H1 (cell line): ENCODE measurements around the gene CHST9. TPM values are rescaled to one million over a fixed set of nuclear protein-coding genes. Genes with fewer than 3 reads are reported as not detected.
"Not testable (repeated sequence)": the region's sequence is repeated elsewhere in the genome, so short reads cannot be mapped to it uniquely, and the experiment has no call there.

Experiments
- CTCF ChIA-PET: fragments of 300-600 bp; sonication (Branson Sonifier 250); formaldehyde crosslinking; loops from one replicate; lab custom pipeline; 2021; ENCODE audit not compliant: partially characterized antibody; lab: Charles Lee
- POLR2A ChIA-PET: fragments of 300-600 bp; sonication (Branson Sonifier 250); formaldehyde crosslinking; loops from one replicate; lab custom pipeline; 2021; ENCODE audit warnings: inconsistent platforms; ENCODE audit not compliant: partially characterized antibody; lab: Charles Lee
- DNase-seq, 2 experiments: peaks; one replicate each; pipeline versions ENCODE4 v3.0.0 to v3.0.0-alpha.2; 2010 to 2022; ENCODE audit warnings: low spot score in 2 of 2, low read depth in 1 of 2, mixed read lengths in 1 of 2
- FAIRE-seq: peaks from 2 replicates; lab custom pipeline; 2011; peaks lifted over from hg19 to GRCh38; lab: Jason Lieb, UNC
- H2AFZ ChIP-seq: 2 replicates; pipeline ENCODE4 v1.8.1; 2012; ENCODE audit warnings: low read length, inconsistent platforms
- H2AK5ac ChIP-seq: 2 replicates; pipeline ENCODE4 v1.6.1; 2013; ENCODE audit warnings: low read depth, low read length
- H2BK120ac ChIP-seq: replicated peaks from 2 replicates; pipeline ENCODE3; 2013; ENCODE audit warnings: low read depth, low read length, inconsistent platforms
- H2BK12ac ChIP-seq: 2 replicates; pipeline ENCODE4 v1.6.1; 2013; ENCODE audit warnings: low read depth, low read length
- H2BK15ac ChIP-seq: 2 replicates; pipeline ENCODE4 v1.6.1; 2013; ENCODE audit warnings: low read length
- H2BK20ac ChIP-seq: 2 replicates; pipeline ENCODE4 v1.6.1; 2013; ENCODE audit warnings: low read length
- H2BK5ac ChIP-seq: 2 replicates; pipeline ENCODE4 v1.6.1; 2013; ENCODE audit warnings: low read depth, low read length
- H3K14ac ChIP-seq: 2 replicates; pipeline ENCODE4 v1.6.1; 2013; ENCODE audit warnings: inconsistent platforms; ENCODE audit not compliant: insufficient read length
- H3K18ac ChIP-seq: 2 replicates; pipeline ENCODE4 v1.6.1; 2013; ENCODE audit warnings: low read length; ENCODE audit errors: extremely low read depth
- H3K23ac ChIP-seq: 2 replicates; pipeline ENCODE4 v1.6.1; 2013; ENCODE audit warnings: inconsistent platforms; ENCODE audit not compliant: insufficient read length
- H3K23me2 ChIP-seq: 2 replicates; pipeline ENCODE4 v1.6.1; 2013; ENCODE audit warnings: low read depth, low read length
- H3K27ac ChIP-seq: 2 replicates; pipeline ENCODE4 v1.6.1; 2011; ENCODE audit warnings: low read depth, low read length, inconsistent platforms
- H3K27me3 ChIP-seq, 4 experiments: replicated peaks in 1 of 4; 1 replicate in 1 of 4; 2 replicates in 3 of 4; pipeline versions ENCODE4 v1.6.1 to v1.8.1; 2011 to 2013; ENCODE audit warnings: low read length in 3 of 4, mild to moderate bottlenecking in 3 of 4, inconsistent platforms in 2 of 4, mixed read lengths in 2 of 4, moderate library complexity in 1 of 4; ENCODE audit not compliant: control insufficient read depth in 3 of 4, insufficient read depth in 3 of 4; ENCODE audit errors: extremely low read depth in 1 of 4
- H3K36me3 ChIP-seq, 4 experiments: 2 replicates each; pipeline versions ENCODE4 v1.6.1 to v1.8.1; 2011 to 2013; ENCODE audit warnings: mild to moderate bottlenecking in 4 of 4, low read length in 3 of 4, moderate library complexity in 2 of 4, control low read depth in 1 of 4, inconsistent platforms in 1 of 4; ENCODE audit not compliant: insufficient read depth in 4 of 4, control insufficient read depth in 2 of 4
- H3K4ac ChIP-seq: replicated peaks from 2 replicates; pipeline ENCODE3; 2013; ENCODE audit warnings: low read length, low read depth, mixed read lengths, inconsistent platforms; ENCODE audit not compliant: insufficient read length
- H3K4me1 ChIP-seq, 4 experiments: replicated peaks in 1 of 4; 1 replicate in 1 of 4; 2 replicates in 3 of 4; pipeline versions ENCODE4 v1.6.1 to v1.8.1; 2011 to 2013; ENCODE audit warnings: low read length in 3 of 4, inconsistent platforms in 2 of 4, mixed read lengths in 1 of 4; ENCODE audit not compliant: insufficient read depth in 4 of 4, control insufficient read depth in 3 of 4
- H3K4me2 ChIP-seq, 2 experiments: 2 replicates each; pipeline versions ENCODE4 v1.6.1 to v1.8.1; 2011 to 2013; ENCODE audit warnings: low read depth in 2 of 2, low read length in 2 of 2, control low read depth in 1 of 2, inconsistent platforms in 1 of 2, mild to moderate bottlenecking in 1 of 2; ENCODE audit not compliant: insufficient read depth in 1 of 2
- H3K4me3 ChIP-seq, 4 experiments: fragments of 200-600, 300-600 bp in 1 of 4; sonication (generic), shearing (Covaris generic), sonication (Bioruptor Twin) in 1 of 4; 2 replicates each; pipeline versions ENCODE4 v1.5.1 to v1.8.1; 2011 to 2016; ENCODE audit warnings: low read length in 4 of 4, low read depth in 3 of 4, control low read depth in 2 of 4, inconsistent platforms in 2 of 4, mild to moderate bottlenecking in 2 of 4, mixed read lengths in 1 of 4, moderate library complexity in 1 of 4; ENCODE audit not compliant: insufficient read depth in 2 of 4; ENCODE audit errors: extremely low read depth in 1 of 4
- H3K56ac ChIP-seq: replicated peaks from 2 replicates; pipeline ENCODE3; 2013; ENCODE audit warnings: low read depth, mild to moderate bottlenecking, mixed read lengths, low read length, inconsistent platforms; ENCODE audit not compliant: insufficient read length
- H3K79me1 ChIP-seq: 2 replicates; pipeline ENCODE4 v1.6.1; 2013; ENCODE audit warnings: low read depth, low read length, control low read depth
- H3K79me2 ChIP-seq, 2 experiments: 2 replicates each; pipeline versions ENCODE4 v1.6.1 to v1.8.1; 2012 to 2013; ENCODE audit warnings: low read length in 2 of 2, mild to moderate bottlenecking in 2 of 2, inconsistent platforms in 1 of 2; ENCODE audit not compliant: insufficient read depth in 2 of 2, control insufficient read depth in 1 of 2
- H3K9ac ChIP-seq, 4 experiments: replicated peaks in 1 of 4; 1 replicate in 1 of 4; 2 replicates in 3 of 4; pipeline versions ENCODE4 v1.6.1 to v1.8.1; 2011 to 2013; ENCODE audit warnings: low read depth in 3 of 4, low read length in 3 of 4, control low read depth in 2 of 4, mild to moderate bottlenecking in 2 of 4, moderate library complexity in 2 of 4, inconsistent platforms in 1 of 4; ENCODE audit errors: extremely low read depth in 1 of 4
- H3K9me3 ChIP-seq, 2 experiments: 2 replicates each; pipeline versions ENCODE4 v1.6.1 to v1.8.1; 2012 to 2013; ENCODE audit warnings: mild to moderate bottlenecking in 2 of 2, moderate library complexity in 2 of 2, control low read depth in 1 of 2, inconsistent platforms in 1 of 2, low read depth in 1 of 2, low read length in 1 of 2, mixed read lengths in 1 of 2; ENCODE audit not compliant: insufficient read depth in 2 of 2
- H4K20me1 ChIP-seq, 2 experiments: replicated peaks in 1 of 2; 2 replicates each; pipeline versions ENCODE3 to v1.8.1; 2011 to 2013; ENCODE audit warnings: inconsistent platforms in 2 of 2, low read length in 2 of 2, mild to moderate bottlenecking in 1 of 2; ENCODE audit not compliant: insufficient read depth in 2 of 2, control insufficient read depth in 1 of 2
- H4K5ac ChIP-seq: 2 replicates; pipeline ENCODE4 v1.6.1; 2013; ENCODE audit warnings: low read length, low read depth, mixed read lengths, inconsistent platforms; ENCODE audit not compliant: insufficient read length
- H4K8ac ChIP-seq: 2 replicates; pipeline ENCODE4 v1.8.0; 2013; ENCODE audit warnings: mild to moderate bottlenecking, moderate library complexity, low read length, inconsistent platforms; ENCODE audit not compliant: insufficient read depth; ENCODE audit errors: extremely low read depth
- H4K91ac ChIP-seq: replicated peaks from 2 replicates; pipeline ENCODE3; 2013; ENCODE audit warnings: low read length, mixed read lengths, inconsistent platforms; ENCODE audit not compliant: insufficient read length
- WGBS, 2 experiments: shearing (Covaris generic) in 1 of 2; methylation state at CpG; one replicate each; pipeline versions ENCODE4 v1.1.6 to v1.1.7; 2013 to 2015; ENCODE audit warnings: low lambda C conversion rate in 2 of 2, mixed read lengths in 2 of 2, inconsistent platforms in 1 of 2, low coverage in 1 of 2, missing lambda C conversion rate in 1 of 2; ENCODE audit not compliant: insufficient replicate concordance in 2 of 2, insufficient coverage in 1 of 2, insufficient read length in 1 of 2; ENCODE audit errors: extremely low coverage in 1 of 2, missing lambda C conversion rate in 1 of 2; 5-methylcytosine and 5-hydroxymethylcytosine counted together
- polyA plus RNA-seq, 7 experiments: library from polyadenylated mRNA; depleted of rRNA in 3 of 7; stranded (reverse) in 5 of 7; unstranded in 2 of 7; fragments of >200 nt in 5 of 7; fragments of 200-250 nt in 2 of 7; gene quantifications; 1 replicate in 5 of 7; 2 replicates in 1 of 7; 4 replicates in 1 of 7; pipeline versions ENCODE4 v1.2.1 to v1.2.3, GENCODE V29; 2011 to 2013; ENCODE audit warnings: missing spikeins in 2 of 7, mixed read lengths in 2 of 7
- total RNA-seq: library from RNA; stranded (reverse); fragmentation: NEBNext Ultra II Directional; extraction: Animal tissue kit (Norgen Biotek cat#: 25700); gene quantifications from 2 replicates; pipeline ENCODE4 v1.2.1, GENCODE V29; 2021

Gene CHST9
- total and polyA plus RNA-seq, 2 of the 8 experiments (the other 6 are each of a cell fraction or from before 2014, with no cell fraction given) = 3.2 to 24.3 TPM

- H3K27me3 ChIP-seq, H3K56ac ChIP-seq, H4K5ac ChIP-seq, H3K79me1 ChIP-seq, H4K8ac ChIP-seq, H3K4me3 ChIP-seq, FAIRE-seq, H3K9me3 ChIP-seq, H3K18ac ChIP-seq, H4K91ac ChIP-seq, CTCF ChIA-PET, H3K14ac ChIP-seq, H3K36me3 ChIP-seq, H2BK12ac ChIP-seq, H3K79me2 ChIP-seq, H2BK20ac ChIP-seq, H2BK15ac ChIP-seq, H3K4ac ChIP-seq, H3K23me2 ChIP-seq, H3K23ac ChIP-seq, H4K20me1 ChIP-seq, H3K27ac ChIP-seq, H3K9ac ChIP-seq, H3K4me1 ChIP-seq, POLR2A ChIA-PET, H2BK120ac ChIP-seq, H2AK5ac ChIP-seq, H2AFZ ChIP-seq: not testable (repeated sequence)
- H2BK5ac ChIP-seq = 0 out of 2 replicates have a peak overlapping the region, but pooled peaks have one; percentile 45
- WGBS, 2 experiments = 28% methylated on average over 6 of the region's 6 CpGs; no CpG with 5 or more reads in 1 of the 2 experiments
- DNase-seq = peak in 1 of 2 experiments; percentile 59
- H3K4me2 ChIP-seq = 0 out of 4 replicates have a peak overlapping the region, but pooled peaks of 1 of the 2 experiments have one; percentile 28
Measured at GRCh38 chr18:27232355-27232754, 47.2 kb upstream of the CHST9 start.

GRCh38 chr18:27231671-27232070 lies 46.6 kb upstream of the CHST9 start:
- CTCF ChIA-PET = not testable (repeated sequence)

More at GRCh38 chr18:27231671-27232070, 46.6 kb upstream of the CHST9 start:
- H3K4me3 ChIP-seq, H2BK15ac ChIP-seq, H3K14ac ChIP-seq, H2BK120ac ChIP-seq, H3K56ac ChIP-seq, H3K23me2 ChIP-seq, H3K79me2 ChIP-seq, H3K18ac ChIP-seq, H2BK12ac ChIP-seq, H4K91ac ChIP-seq, H3K9ac ChIP-seq, H3K27ac ChIP-seq, H2AK5ac ChIP-seq, H3K4ac ChIP-seq, H4K8ac ChIP-seq, H3K23ac ChIP-seq, H4K20me1 ChIP-seq, H3K36me3 ChIP-seq, H3K9me3 ChIP-seq, H3K27me3 ChIP-seq, FAIRE-seq, H3K4me1 ChIP-seq, H3K79me1 ChIP-seq: not testable (repeated sequence)
- peak overlapping the region; percentile 29 for H4K5ac ChIP-seq
- peak in 1 of 2 experiments; percentile 45 for DNase-seq
- POLR2A ChIA-PET = interaction anchor here (0.7 kb wide), 1 partner anchor 95 kb away, joined by 3 read pairs; no protein-coding TSS in a partner anchor
- H2BK5ac ChIP-seq = peak overlapping the region; percentile 64; the same call in 1 of the 2 replicates
- H2AFZ ChIP-seq = peak overlapping the region; percentile 29; the same call in 1 of the 2 replicates
- H3K4me2 ChIP-seq = 0 out of 4 replicates have a peak overlapping the region, but pooled peaks of 1 of the 2 experiments have one; percentile 28
- 0 out of 2 replicates have a peak overlapping the region, but pooled peaks have one; percentile 72 for H2BK20ac ChIP-seq
- WGBS, 2 experiments = 48% methylated on average over 6 of the region's 6 CpGs; no CpG with 5 or more reads in 1 of the 2 experiments
